A673 (cell line): ENCODE data around the gene ZNF514.

Experiments used
- CTCF ChIP-seq: fragments of 300-800, 200-600 bp; sonication (generic); conservative IDR thresholded peaks from 2 replicates; pipeline ENCODE4 v1.5.1; 2017; ENCODE audit warnings: low read depth, mild to moderate bottlenecking, antibody characterized with exemption, low read length, moderate library complexity, mixed read lengths
- EZH2 ChIP-seq: fragments of 200-600 bp; sonication (generic); IDR thresholded peaks from 2 replicates; pipeline ENCODE4 v1.6.1; 2017; ENCODE audit warnings: borderline replicate concordance, low read depth, mild to moderate bottlenecking, mixed read lengths, antibody characterized with exemption, low read length; ENCODE audit not compliant: poor library complexity, severe bottlenecking

GRCh38 chr2:95158891-95159619 is 593 bp downstream of the ZNF514 start:
- TF ChIP-seq CTCF (no peak), EZH2 (no peak)
